SJSA1 (cell line): ENCODE measurements around the gene VWA1. TPM values are rescaled to one million over a fixed set of nuclear protein-coding genes. Genes with fewer than 3 reads are reported as not detected.
"Not testable (repeated sequence)": the region's sequence is repeated elsewhere in the genome, so short reads cannot be mapped to it uniquely, and the experiment has no call there.

ENCODE experiments used
- DNase-seq, 2 experiments: peaks; one replicate each; pipeline ENCODE4 v3.0.0-alpha.2; 2015 to 2020; ENCODE audit warnings: low spot score in 2 of 2, low read depth in 1 of 2
- H3K27ac ChIP-seq: fragments of 250-450 bp; sonication (Bioruptor Pico); 2 replicates; pipeline ENCODE4 v1.5.1; 2020; ENCODE audit warnings: mild to moderate bottlenecking, moderate library complexity
- H3K27me3 ChIP-seq: fragments of 250-450 bp; sonication (Bioruptor Pico); replicated peaks from 2 replicates; pipeline ENCODE4 v1.5.1; 2020; ENCODE audit warnings: mild to moderate bottlenecking, moderate library complexity
- H3K36me3 ChIP-seq: fragments of 250-450 bp; sonication (Bioruptor Pico); 2 replicates; pipeline ENCODE4 v1.5.1; 2020; ENCODE audit warnings: mild to moderate bottlenecking
- H3K4me1 ChIP-seq: fragments of 250-450 bp; sonication (Bioruptor Pico); replicated peaks from 2 replicates; pipeline ENCODE4 v1.6.1; 2021; ENCODE audit warnings: mild to moderate bottlenecking
- H3K4me3 ChIP-seq: fragments of 250-450 bp; sonication (Bioruptor Pico); 2 replicates; pipeline ENCODE4 v1.5.1; 2020; ENCODE audit warnings: mild to moderate bottlenecking
- H3K9me3 ChIP-seq: fragments of 250-450 bp; sonication (Bioruptor Pico); replicated peaks from 2 replicates; pipeline ENCODE4 v1.5.1; 2020; ENCODE audit warnings: mild to moderate bottlenecking
- total RNA-seq: library from RNA; depleted of rRNA; stranded (reverse); fragments of >200 nt; shearing (Covaris generic); gene quantifications from 2 replicates; pipeline ENCODE4 v1.2.3, GENCODE V29; 2014

Gene VWA1
- total RNA-seq, 1 experiment from 2014 or later = 1.0 TPM

- peaks cover 12% of the 10 kb centered on the region; the same call in 1 of the 2 replicates for H3K4me1 ChIP-seq
- no peak overlapping the region for H3K4me3 ChIP-seq
- H3K27ac ChIP-seq = no peak overlapping the region
- peaks cover 44% of the 10 kb centered on the region for H3K36me3 ChIP-seq
- H3K9me3 ChIP-seq = no peaks in the 10 kb centered on the region
- H3K27me3 ChIP-seq = no peaks in the 10 kb centered on the region
- no peak for DNase-seq
These were observed 41.7 kb downstream of the VWA1 start for GRCh38 chr1:1477206-1477605.

DNA sequence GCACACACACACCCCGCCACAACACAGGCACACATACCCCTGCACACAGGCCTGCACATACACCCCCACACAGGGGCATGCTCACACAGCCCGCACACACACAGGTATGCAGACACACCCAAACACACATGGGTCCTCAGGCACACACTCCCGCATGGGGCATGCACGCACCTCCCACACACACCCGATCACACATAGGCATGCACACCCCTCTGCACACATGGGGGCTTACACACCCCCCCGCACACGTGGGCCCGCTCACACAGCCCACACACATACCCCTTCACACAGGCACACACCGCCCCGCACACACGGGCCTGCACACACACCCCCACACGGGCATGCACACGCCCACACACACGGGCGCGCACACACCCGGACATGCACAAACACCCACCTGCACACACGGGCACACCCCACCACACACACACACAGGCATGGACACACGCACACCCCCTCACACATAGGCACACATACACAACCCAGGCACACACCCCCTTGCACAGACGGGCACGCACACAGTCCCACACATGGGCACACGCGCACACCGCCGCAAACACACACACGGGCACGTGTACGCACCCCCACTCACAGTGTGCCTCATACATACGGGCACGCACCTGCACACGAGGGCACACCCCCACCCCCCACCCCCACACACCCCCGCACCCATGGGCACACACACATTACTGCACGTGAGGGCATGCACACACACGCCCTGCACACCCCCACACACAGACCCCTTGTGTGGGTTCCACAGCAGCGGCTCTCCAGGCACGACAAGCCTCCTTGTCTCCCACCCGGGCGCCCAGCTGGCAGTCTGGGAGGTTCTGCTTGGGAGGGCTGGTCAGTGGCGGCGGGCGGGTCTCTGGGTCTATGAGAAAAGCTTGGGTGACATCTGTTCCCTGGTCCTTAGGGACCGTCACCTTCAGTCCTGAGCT, 44.3 kb downstream of the VWA1 start:
- no peak for DNase-seq
- H3K9me3 ChIP-seq = no peaks in the 10 kb centered on the region
- H3K27me3 ChIP-seq = no peaks in the 10 kb centered on the region
- H3K4me1 ChIP-seq = no peaks in the 10 kb centered on the region
- H3K36me3 ChIP-seq = peaks cover 53% of the 10 kb centered on the region
- no peak overlapping the region for H3K4me3 ChIP-seq
- no peak overlapping the region for H3K27ac ChIP-seq

GRCh38 chr1:1480488-1480867, 45.0 kb downstream of the VWA1 start:
- not testable (repeated sequence) for H3K4me1 ChIP-seq, H3K9me3 ChIP-seq, H3K4me3 ChIP-seq, H3K27me3 ChIP-seq, H3K27ac ChIP-seq, DNase-seq
- H3K36me3 ChIP-seq = peaks cover 53% of the 10 kb centered on the region

GRCh38 chr1:1481811-1482210, 46.3 kb downstream of the VWA1 start:
- not testable (repeated sequence) for H3K27me3 ChIP-seq, H3K4me3 ChIP-seq, H3K4me1 ChIP-seq, DNase-seq, H3K9me3 ChIP-seq, H3K27ac ChIP-seq
- H3K36me3 ChIP-seq = peaks cover 47% of the 10 kb centered on the region

GRCh38 chr1:1482856-1483255, 47.4 kb downstream of the VWA1 start:
- Histone ChIP-seq H3K4me3 (no peak overlapping the region), H3K9me3 (no peaks in the 10 kb centered on the region), H3K27me3 (no peaks in the 10 kb centered on the region), H3K4me1 (no peaks in the 10 kb centered on the region), H3K27ac (no peak overlapping the region), H3K36me3 (peaks cover 46% of the 10 kb centered on the region)
- DNase-seq = no peak

DNA sequence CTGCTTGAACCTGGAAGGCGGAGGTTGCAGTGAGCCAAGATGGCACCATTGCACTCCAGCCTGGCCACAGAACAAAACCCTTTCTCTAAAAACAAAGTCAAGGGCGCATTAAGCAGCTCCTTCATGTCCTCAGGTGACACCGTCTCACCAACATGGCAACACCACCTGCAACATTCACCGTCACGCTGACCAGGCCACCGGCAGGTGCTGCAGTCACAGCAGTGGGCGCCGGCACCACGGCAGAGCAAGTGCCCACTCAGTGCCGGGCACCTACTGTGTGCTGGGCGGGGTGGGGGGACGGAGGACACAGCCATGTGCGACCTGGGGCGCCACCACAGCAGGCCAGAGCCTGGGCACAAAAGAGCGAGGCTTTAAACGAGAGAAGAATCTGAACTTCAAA, 48.2 kb downstream of the VWA1 start:
- DNase-seq = no peak
- no peaks in the 10 kb centered on the region for H3K9me3 ChIP-seq
- no peak overlapping the region for H3K4me3 ChIP-seq
- H3K4me1 ChIP-seq = no peaks in the 10 kb centered on the region
- no peaks in the 10 kb centered on the region for H3K27me3 ChIP-seq
- H3K36me3 ChIP-seq = peaks cover 49% of the 10 kb centered on the region
- H3K27ac ChIP-seq = no peak overlapping the region

DNA sequence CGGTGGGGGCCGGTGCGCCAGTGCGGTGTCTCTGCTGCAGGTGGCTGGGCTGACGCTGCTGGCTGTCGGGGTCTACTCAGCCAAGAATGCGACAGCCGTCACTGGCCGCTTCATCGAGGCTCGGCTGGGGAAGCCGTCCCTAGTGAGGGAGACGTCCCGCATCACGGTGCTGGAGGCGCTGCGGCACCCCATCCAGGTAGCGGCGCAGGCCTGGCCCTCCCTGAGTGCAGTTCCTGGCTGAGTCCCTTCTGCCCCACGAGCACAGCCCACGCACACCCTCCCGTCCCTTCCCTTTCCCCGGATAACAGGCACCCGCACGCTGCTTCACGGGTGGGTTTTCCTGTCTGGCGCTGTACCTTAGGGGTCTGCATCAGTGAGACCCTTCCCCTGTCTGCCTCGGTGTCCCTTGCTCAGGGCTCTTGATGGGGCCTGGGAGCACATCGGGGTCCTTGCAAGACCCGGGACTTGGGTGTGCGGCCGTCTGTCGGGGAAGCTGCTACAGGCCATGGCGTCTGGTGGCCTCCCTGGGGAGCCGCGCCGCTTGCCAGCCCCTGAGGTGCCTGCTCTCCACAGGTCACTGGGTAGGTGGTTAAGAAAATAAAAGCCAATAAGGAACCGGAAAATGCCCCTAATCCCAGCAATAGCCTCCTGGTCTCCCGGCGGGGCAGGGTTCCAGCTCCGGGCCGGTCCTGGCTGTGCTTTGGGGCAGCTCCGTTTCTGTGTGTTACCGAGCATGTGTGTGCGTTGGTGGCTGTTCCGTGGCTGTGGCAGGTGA, 49.7 kb downstream of the VWA1 start:
- H3K9me3 ChIP-seq, H3K4me1 ChIP-seq, DNase-seq, H3K27me3 ChIP-seq, H3K4me3 ChIP-seq, H3K27ac ChIP-seq: not testable (repeated sequence)
- H3K36me3 ChIP-seq = peaks cover 54% of the 10 kb centered on the region

- not testable (repeated sequence) for H3K27me3 ChIP-seq, H3K27ac ChIP-seq, H3K4me3 ChIP-seq, H3K4me1 ChIP-seq, DNase-seq, H3K9me3 ChIP-seq
- peaks cover 58% of the 10 kb centered on the region for H3K36me3 ChIP-seq
These were observed 50.3 kb downstream of the VWA1 start for GRCh38 chr1:1485755-1486317.

DNA sequence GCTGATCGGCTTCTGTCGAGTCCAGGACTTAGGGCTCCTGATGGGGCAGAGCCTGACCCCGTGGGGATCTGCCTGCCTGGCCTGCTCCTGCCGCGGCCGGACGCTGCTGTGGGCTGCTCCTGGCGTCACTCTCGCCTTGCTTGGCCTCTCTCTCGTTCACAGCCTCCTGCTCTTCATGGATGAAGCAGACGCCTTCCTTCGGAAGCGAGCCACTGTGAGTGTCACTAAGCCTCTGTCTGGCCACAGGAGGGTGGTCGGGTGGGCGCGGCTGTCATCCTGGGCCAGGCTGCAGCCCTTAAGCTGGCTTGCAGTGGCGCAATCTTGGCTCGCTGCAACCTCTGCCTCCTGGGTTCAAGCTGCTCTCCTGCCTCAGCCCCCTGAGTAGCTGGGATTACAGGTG, 52.2 kb downstream of the VWA1 start:
- Histone ChIP-seq H3K9me3 (peaks cover 11% of the 10 kb centered on the region; the same call in 1 of the 2 replicates), H3K36me3 (peaks cover 71% of the 10 kb centered on the region), H3K4me3 (no peak overlapping the region), H3K27me3 (no peaks in the 10 kb centered on the region), H3K4me1 (no peaks in the 10 kb centered on the region), H3K27ac (no peak overlapping the region)
- no peak for DNase-seq

- no peak for DNase-seq
- no peak overlapping the region for H3K27ac ChIP-seq
These were observed 53.7 kb downstream of the VWA1 start for GRCh38 chr1:1489231-1489630.

DNA sequence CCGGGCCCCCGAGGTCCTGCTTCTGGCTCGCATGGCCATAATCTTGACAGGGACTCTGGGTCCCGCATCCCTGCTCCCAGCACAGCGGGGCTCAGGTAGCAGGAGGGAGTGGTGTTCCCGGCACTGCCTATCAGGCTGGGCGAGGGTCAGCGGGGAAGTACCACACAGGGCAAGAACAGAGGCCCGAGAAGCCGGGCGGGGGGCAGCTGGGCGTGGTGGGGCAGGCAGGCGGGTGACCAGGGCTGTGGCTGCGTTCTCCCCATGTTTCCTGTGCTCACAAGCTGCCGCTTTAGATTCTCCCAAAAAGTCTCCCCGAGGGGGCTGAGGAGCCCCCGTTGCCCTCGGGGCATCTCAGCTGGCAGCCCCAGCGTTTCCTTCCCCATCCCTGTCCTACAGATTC, 54.4 kb downstream of the VWA1 start:
- Histone ChIP-seq H3K4me1 (no peaks in the 10 kb centered on the region), H3K27ac (no peak overlapping the region), H3K36me3 (peaks cover 68% of the 10 kb centered on the region), H3K27me3 (no peaks in the 10 kb centered on the region), H3K9me3 (peaks cover 17% of the 10 kb centered on the region; the same call in 1 of the 2 replicates), H3K4me3 (no peak overlapping the region)
- no peak for DNase-seq

More at GRCh38 chr1:1489231-1489630, 53.7 kb downstream of the VWA1 start:
- Histone ChIP-seq H3K4me1 (no peaks in the 10 kb centered on the region), H3K27me3 (no peaks in the 10 kb centered on the region), H3K9me3 (peaks cover 17% of the 10 kb centered on the region; the same call in 1 of the 2 replicates), H3K4me3 (no peak overlapping the region), H3K36me3 (peaks cover 70% of the 10 kb centered on the region)

DNA sequence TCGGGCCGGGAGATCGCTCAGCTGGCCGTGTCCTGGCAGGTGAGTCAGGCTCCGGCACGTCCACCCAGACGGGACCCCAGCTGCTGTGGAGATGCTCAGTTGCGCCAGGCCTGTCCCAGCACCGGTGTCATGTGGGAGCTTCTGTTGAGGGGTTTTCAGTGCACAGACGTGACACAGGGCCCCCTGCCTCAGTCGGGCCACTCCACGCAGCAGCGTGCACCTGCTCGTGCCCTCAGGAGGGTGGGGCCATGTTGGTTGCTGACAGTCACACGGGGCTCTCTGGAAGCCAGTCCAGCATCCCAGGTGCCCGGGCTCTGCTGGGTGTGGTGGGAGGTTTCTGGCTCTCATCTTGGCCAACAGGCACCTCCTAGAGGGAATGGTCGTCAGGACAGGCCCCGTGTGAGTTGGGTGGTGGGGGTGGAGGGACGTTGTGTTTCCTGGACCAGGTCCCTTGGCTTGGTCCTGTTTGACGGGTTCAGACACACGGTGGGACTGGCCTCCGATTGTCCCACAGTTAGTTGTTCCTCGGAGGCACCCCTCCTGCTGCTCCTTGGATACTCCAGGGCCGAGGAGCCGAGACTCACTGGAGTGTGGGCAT, 55.2 kb downstream of the VWA1 start:
- no peak overlapping the region for H3K4me3 ChIP-seq
- no peaks in the 10 kb centered on the region for H3K4me1 ChIP-seq
- peaks cover 75% of the 10 kb centered on the region for H3K36me3 ChIP-seq
- no peak overlapping the region for H3K27ac ChIP-seq
- peaks cover 17% of the 10 kb centered on the region; the same call in 1 of the 2 replicates for H3K9me3 ChIP-seq
- no peak for DNase-seq
- H3K27me3 ChIP-seq = no peaks in the 10 kb centered on the region

GRCh38 chr1:1491601-1492000, 56.1 kb downstream of the VWA1 start:
- Histone ChIP-seq H3K36me3 (peaks cover 80% of the 10 kb centered on the region), H3K27me3 (no peaks in the 10 kb centered on the region), H3K9me3 (peaks cover 17% of the 10 kb centered on the region; the same call in 1 of the 2 replicates), H3K4me1 (no peaks in the 10 kb centered on the region), H3K27ac (no peak overlapping the region), H3K4me3 (no peak overlapping the region)
- DNase-seq = no peak
